Calu3 (cell line): ENCODE measurements around the gene TSHR. TPM values are rescaled to one million over a fixed set of nuclear protein-coding genes. Genes with fewer than 3 reads are reported as not detected.

ENCODE experiments used
- BruUV-seq: library from RNA; stranded (reverse); fragments of 400-500 nt; replicated peaks from 2 replicates; lab custom pipeline; 2021; lab: Mats Ljungman, UMichigan
- CTCF ChIA-PET: fragments of 300-600 bp; sonication (Branson Sonifier 250); formaldehyde crosslinking; loops from one replicate; lab custom pipeline; 2022; ENCODE audit warnings: antibody characterized with exemption; lab: Charles Lee
- DNase-seq: peaks from one replicate; pipeline ENCODE4 v3.0.0; 2022
- H3K27ac Mint-ChIP-seq: one replicate; pipeline ENCODE4 v1.8.0; 2022; ENCODE audit warnings: mixed read lengths; ENCODE audit not compliant: unreplicated experiment
- H3K27me3 Mint-ChIP-seq: one replicate; pipeline ENCODE4 v1.8.0; 2022; ENCODE audit warnings: mixed read lengths; ENCODE audit not compliant: unreplicated experiment
- H3K36me3 Mint-ChIP-seq: one replicate; pipeline ENCODE4 v1.8.0; 2022; ENCODE audit warnings: mild to moderate bottlenecking, moderate library complexity, mixed read lengths; ENCODE audit not compliant: insufficient read depth, unreplicated experiment
- H3K4me1 Mint-ChIP-seq: one replicate; pipeline ENCODE4 v1.8.0; 2022; ENCODE audit warnings: mild to moderate bottlenecking, low read depth, mixed read lengths; ENCODE audit not compliant: unreplicated experiment
- H3K4me3 Mint-ChIP-seq: one replicate; pipeline ENCODE4 v1.8.0; 2022; ENCODE audit warnings: mild to moderate bottlenecking, low read depth, moderate library complexity, mixed read lengths; ENCODE audit not compliant: unreplicated experiment
- H3K9me3 Mint-ChIP-seq: one replicate; pipeline ENCODE4 v1.8.0; 2022; ENCODE audit warnings: low read depth, mixed read lengths; ENCODE audit not compliant: unreplicated experiment
- intact Hi-C: fragments of 100-400 bp; cut with micrococcal nuclease; formaldehyde crosslinking; loops from one replicate; pipeline ENCODE4 v1.10.0; 2022; ENCODE audit not compliant: unreplicated experiment
- total RNA-seq: library from RNA; stranded (reverse); gene quantifications from 2 replicates; pipeline ENCODE4 v1.2.3, GENCODE V29; 2022
- TF ChIP-seq, protein P1 (sequence below): fragments of 200-600 bp; IDR thresholded peaks from one replicate; pipeline ENCODE4 v1.8.0; 2022; ENCODE audit warnings: antibody characterized with exemption; ENCODE audit not compliant: unreplicated experiment

Gene TSHR
- total RNA-seq, 1 experiment from 2014 or later = not detected

DNA sequence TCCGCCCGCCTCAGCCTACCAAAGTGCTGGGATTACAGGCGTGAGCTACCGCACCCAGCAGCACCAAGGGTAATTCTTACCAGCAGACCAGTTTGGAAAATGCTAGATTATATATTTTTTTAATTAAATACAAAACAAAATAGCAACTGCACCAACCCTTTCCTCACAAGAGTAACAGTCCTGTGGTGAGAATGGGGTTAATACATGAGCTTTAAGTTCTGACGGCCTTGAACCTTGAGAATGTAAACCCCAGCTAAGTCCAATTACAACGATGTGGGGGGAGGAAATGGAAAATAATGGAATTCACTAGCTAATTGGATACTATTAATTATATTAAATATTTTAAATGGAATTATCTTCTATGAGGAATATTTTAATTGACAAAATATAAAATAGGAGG lies 183.0 kb downstream of the TSHR start:
- TF ChIP-seq, protein P1, sequence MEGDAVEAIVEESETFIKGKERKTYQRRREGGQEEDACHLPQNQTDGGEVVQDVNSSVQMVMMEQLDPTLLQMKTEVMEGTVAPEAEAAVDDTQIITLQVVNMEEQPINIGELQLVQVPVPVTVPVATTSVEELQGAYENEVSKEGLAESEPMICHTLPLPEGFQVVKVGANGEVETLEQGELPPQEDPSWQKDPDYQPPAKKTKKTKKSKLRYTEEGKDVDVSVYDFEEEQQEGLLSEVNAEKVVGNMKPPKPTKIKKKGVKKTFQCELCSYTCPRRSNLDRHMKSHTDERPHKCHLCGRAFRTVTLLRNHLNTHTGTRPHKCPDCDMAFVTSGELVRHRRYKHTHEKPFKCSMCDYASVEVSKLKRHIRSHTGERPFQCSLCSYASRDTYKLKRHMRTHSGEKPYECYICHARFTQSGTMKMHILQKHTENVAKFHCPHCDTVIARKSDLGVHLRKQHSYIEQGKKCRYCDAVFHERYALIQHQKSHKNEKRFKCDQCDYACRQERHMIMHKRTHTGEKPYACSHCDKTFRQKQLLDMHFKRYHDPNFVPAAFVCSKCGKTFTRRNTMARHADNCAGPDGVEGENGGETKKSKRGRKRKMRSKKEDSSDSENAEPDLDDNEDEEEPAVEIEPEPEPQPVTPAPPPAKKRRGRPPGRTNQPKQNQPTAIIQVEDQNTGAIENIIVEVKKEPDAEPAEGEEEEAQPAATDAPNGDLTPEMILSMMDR = no peak
- no peak for DNase-seq
- no peaks in the 10 kb centered on the region for H3K27me3 Mint-ChIP-seq
- no peak overlapping the region for H3K27ac Mint-ChIP-seq
- intact Hi-C loops = no loop called here
- no peaks in the 10 kb centered on the region for H3K36me3 Mint-ChIP-seq
- H3K4me3 Mint-ChIP-seq = no peak overlapping the region
- H3K4me1 Mint-ChIP-seq = no peaks in the 10 kb centered on the region
- no TSS peak for BruUV-seq
- H3K9me3 Mint-ChIP-seq = no peaks in the 10 kb centered on the region
- CTCF ChIA-PET = no interaction called here

DNA sequence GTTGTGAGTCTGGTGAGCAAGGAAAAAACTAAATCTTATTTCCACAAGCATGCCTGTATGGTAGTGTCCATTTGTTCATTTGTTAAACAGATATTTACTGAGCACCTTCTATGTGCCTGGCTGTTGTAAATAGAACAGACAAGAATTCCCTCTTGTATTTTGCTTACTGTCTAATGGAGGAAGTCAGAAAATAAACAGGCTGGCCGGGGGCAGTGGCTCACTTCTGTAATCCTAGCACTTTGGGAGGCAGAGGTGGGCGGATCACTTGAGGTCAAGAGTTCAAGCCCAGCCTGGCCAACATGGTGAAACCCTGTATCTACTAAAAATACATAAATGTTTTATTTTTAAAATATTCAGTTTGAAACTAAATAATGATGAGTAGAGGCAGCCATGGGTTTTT lies 186.0 kb downstream of the TSHR start:
- no peak for DNase-seq
- no TSS peak for BruUV-seq
- H3K36me3 Mint-ChIP-seq = no peaks in the 10 kb centered on the region
- H3K4me1 Mint-ChIP-seq = peaks cover 23% of the 10 kb centered on the region
- H3K27me3 Mint-ChIP-seq = no peaks in the 10 kb centered on the region
- TF ChIP-seq, protein P1 = no peak
- peaks cover 4% of the 10 kb centered on the region for H3K9me3 Mint-ChIP-seq
- no peak overlapping the region for H3K4me3 Mint-ChIP-seq
- H3K27ac Mint-ChIP-seq = no peak overlapping the region
- CTCF ChIA-PET = no interaction called here
- intact Hi-C loops = no loop called here

DNA sequence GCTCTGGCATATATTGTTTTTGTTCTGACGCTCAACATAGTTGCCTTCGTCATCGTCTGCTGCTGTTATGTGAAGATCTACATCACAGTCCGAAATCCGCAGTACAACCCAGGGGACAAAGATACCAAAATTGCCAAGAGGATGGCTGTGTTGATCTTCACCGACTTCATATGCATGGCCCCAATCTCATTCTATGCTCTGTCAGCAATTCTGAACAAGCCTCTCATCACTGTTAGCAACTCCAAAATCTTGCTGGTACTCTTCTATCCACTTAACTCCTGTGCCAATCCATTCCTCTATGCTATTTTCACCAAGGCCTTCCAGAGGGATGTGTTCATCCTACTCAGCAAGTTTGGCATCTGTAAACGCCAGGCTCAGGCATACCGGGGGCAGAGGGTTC lies 188.4 kb downstream of the TSHR start:
- H3K27me3 Mint-ChIP-seq = no peaks in the 10 kb centered on the region
- peaks cover 4% of the 10 kb centered on the region for H3K9me3 Mint-ChIP-seq
- TF ChIP-seq, protein P1 = no peak
- intact Hi-C loops = no loop called here
- H3K4me3 Mint-ChIP-seq = no peak overlapping the region
- no peak overlapping the region for H3K27ac Mint-ChIP-seq
- CTCF ChIA-PET = no interaction called here
- DNase-seq = no peak
- no TSS peak for BruUV-seq
- no peaks in the 10 kb centered on the region for H3K36me3 Mint-ChIP-seq
- H3K4me1 Mint-ChIP-seq = peaks cover 23% of the 10 kb centered on the region

DNA sequence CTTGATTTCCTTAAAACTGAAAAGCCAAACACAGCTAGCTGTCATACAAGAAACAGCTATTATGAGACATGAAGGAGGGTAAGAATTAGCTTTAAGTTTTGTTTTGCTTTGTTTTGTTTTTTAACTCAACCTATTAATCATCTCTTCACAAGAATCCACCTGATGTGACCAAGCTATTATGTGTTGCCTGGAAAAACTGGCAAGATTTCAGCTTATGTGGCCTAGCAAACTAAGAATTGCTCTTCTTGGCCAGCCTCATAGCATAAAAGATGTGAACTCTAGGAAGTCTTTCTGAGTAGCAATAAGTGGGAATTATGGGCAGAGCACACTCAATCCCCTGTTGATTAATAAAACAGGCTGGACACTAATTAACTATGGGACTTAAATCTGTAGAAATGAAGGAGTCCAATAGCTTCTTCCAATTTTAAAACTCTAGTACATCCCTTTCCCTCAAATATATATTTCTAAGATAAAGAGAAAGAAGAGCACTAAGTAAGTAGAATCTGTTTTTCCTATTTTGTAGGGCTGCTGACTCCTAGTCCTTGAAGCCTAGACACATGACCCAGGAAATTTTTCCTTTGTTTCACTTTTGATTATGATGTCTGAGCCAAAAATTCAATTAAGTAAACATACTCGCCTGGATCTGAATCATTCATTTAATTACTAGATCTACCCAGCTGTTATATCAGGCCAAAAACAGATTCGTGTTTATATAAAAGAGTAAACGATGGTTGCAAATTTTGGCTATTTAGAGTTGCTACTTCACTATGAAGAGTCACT lies 189.6 kb downstream of the TSHR start:
- CTCF ChIA-PET = no interaction called here
- TF ChIP-seq, protein P1 = no peak
- H3K4me1 Mint-ChIP-seq = peaks cover 23% of the 10 kb centered on the region
- peaks cover 4% of the 10 kb centered on the region for H3K9me3 Mint-ChIP-seq
- BruUV-seq = no TSS peak
- no peaks in the 10 kb centered on the region for H3K36me3 Mint-ChIP-seq
- DNase-seq = no peak
- H3K27me3 Mint-ChIP-seq = no peaks in the 10 kb centered on the region
- H3K4me3 Mint-ChIP-seq = no peak overlapping the region
- intact Hi-C loops = no loop called here
- H3K27ac Mint-ChIP-seq = no peak overlapping the region
